HepG2 (cell line): Measurements from ENCODE around the gene JMJD1C. TPM values are rescaled to one million over a fixed set of nuclear protein-coding genes. Genes with fewer than 3 reads are reported as not detected.

Experiments used
- ATAC-seq: fragments of 200-7000 bp; cut with Tn5 transposase; 3 replicates; pipeline ENCODE4 v1.9.1; 2020; ENCODE audit warnings: mild to moderate bottlenecking, moderate library complexity
- BruUV-seq: library from RNA; stranded (reverse); fragments of 400-500 nt; replicated peaks from 2 replicates; lab custom pipeline; 2021; lab: Mats Ljungman, UMichigan
- CTCF ChIA-PET: fragments of 300-600 bp; formaldehyde crosslinking; extraction: SDS; loops from one replicate; lab custom pipeline; 2021; ENCODE audit warnings: low total read pairs, inconsistent platforms, low intra/inter-chr PET ratio; lab: Yijun Ruan, JAX
- POLR2A ChIA-PET: fragments of 350-600 bp; sonication (Branson Sonifier 250); formaldehyde crosslinking; loops from one replicate; lab custom pipeline; 2020; ENCODE audit warnings: antibody characterized with exemption, inconsistent platforms; lab: Yijun Ruan, JAX
- DNase-seq: peaks from one replicate; pipeline ENCODE4 v3.0.0-alpha.2; 2015; ENCODE audit warnings: low spot score
- FAIRE-seq: peaks from 3 replicates; lab custom pipeline; 2011; peaks lifted over from hg19 to GRCh38; lab: Jason Lieb, UNC
- H2AFZ ChIP-seq: one replicate; pipeline ENCODE4 v1.6.1; 2011; ENCODE audit warnings: low read length, inconsistent platforms
- H3K27ac ChIP-seq: fragments of 300-600 bp; 3 replicates; pipeline ENCODE4 v1.8.0; 2011; ENCODE audit warnings: mixed run types, mild to moderate bottlenecking, mixed read lengths, low read length, inconsistent platforms; ENCODE audit not compliant: insufficient read depth; ENCODE audit errors: extremely low read length
- H3K27me3 ChIP-seq, 2 experiments: fragments of 200-600 bp in 1 of 2; 2 replicates in 1 of 2; 3 replicates in 1 of 2; pipeline versions ENCODE4 v1.6.0 to v1.8.0; 2011; ENCODE audit warnings: low read length in 2 of 2, mild to moderate bottlenecking in 2 of 2, moderate library complexity in 2 of 2, inconsistent platforms in 1 of 2; ENCODE audit not compliant: insufficient read depth in 2 of 2, control insufficient read depth in 1 of 2
- H3K36me3 ChIP-seq, 2 experiments: fragments of 200-600 bp in 1 of 2; replicated peaks in 1 of 2; 2 replicates in 1 of 2; 3 replicates in 1 of 2; pipeline versions ENCODE4 v1.5.1 to v1.8.0; 2011; ENCODE audit warnings: low read length in 2 of 2, inconsistent platforms in 1 of 2; ENCODE audit not compliant: insufficient read depth in 2 of 2, control insufficient read depth in 1 of 2
- H3K4me1 ChIP-seq: 2 replicates; pipeline ENCODE4 v1.5.1; 2012; ENCODE audit warnings: low read length, inconsistent platforms; ENCODE audit not compliant: insufficient read depth
- H3K4me2 ChIP-seq: 2 replicates; pipeline ENCODE4 v1.6.0; 2011; ENCODE audit warnings: low read depth, low read length, inconsistent platforms
- H3K4me3 ChIP-seq, 3 experiments: fragments of 200-600 bp in 1 of 3; sonication (generic), shearing (Covaris generic) in 1 of 3; replicated peaks in 1 of 3; 2 replicates each; pipeline ENCODE4 v1.5.1; 2011 to 2016; ENCODE audit warnings: low read length in 3 of 3, inconsistent platforms in 2 of 3, low read depth in 2 of 3, mild to moderate bottlenecking in 2 of 3, control low read depth in 1 of 3, mixed read lengths in 1 of 3; ENCODE audit not compliant: insufficient read depth in 1 of 3
- H3K79me2 ChIP-seq: one replicate; pipeline ENCODE4 v1.6.1; 2011; ENCODE audit warnings: low read length, inconsistent platforms; ENCODE audit not compliant: insufficient read depth
- H3K9ac ChIP-seq: 2 replicates; pipeline ENCODE4 v1.6.0; 2011; ENCODE audit warnings: mild to moderate bottlenecking, low read depth, low read length, inconsistent platforms; ENCODE audit not compliant: insufficient read depth
- H3K9me3 ChIP-seq: 2 replicates; pipeline ENCODE4 v1.5.1; 2012; ENCODE audit warnings: mild to moderate bottlenecking, low read length
- H4K20me1 ChIP-seq: 2 replicates; pipeline ENCODE4 v1.6.0; 2011; ENCODE audit warnings: inconsistent platforms, mild to moderate bottlenecking, low read length, moderate library complexity; ENCODE audit not compliant: insufficient read depth
- AHR ChIP-seq: IDR thresholded peaks from 2 replicates; pipeline ENCODE4 v1.6.1; 2018; ENCODE audit warnings: missing genetic modification reagents, missing compliant biosample characterization
- BHLHE40 ChIP-seq: IDR thresholded peaks from 2 replicates; pipeline ENCODE4 v1.6.1; 2011; ENCODE audit warnings: low read length, improper control_type of control experiment
- BRCA1 ChIP-seq: sonication (generic); formaldehyde crosslinking; IDR thresholded peaks from 2 replicates; pipeline ENCODE4 v1.4.0; 2020; ENCODE audit warnings: missing genetic modification reagents
- HNRNPK ChIP-seq: fragments of 200-400 bp; formaldehyde crosslinking; IDR thresholded peaks from 2 replicates; pipeline ENCODE4 v1.6.1; 2018; ENCODE audit warnings: low read length, low read depth, moderate library complexity, mild to moderate bottlenecking; ENCODE audit not compliant: poor library complexity, severe bottlenecking
- HOXA5 ChIP-seq: sonication (generic); formaldehyde crosslinking; IDR thresholded peaks from 2 replicates; pipeline ENCODE4 v1.4.0; 2020; ENCODE audit warnings: missing genetic modification reagents
- JUN ChIP-seq: sonication (generic); formaldehyde crosslinking; IDR thresholded peaks from 2 replicates; pipeline ENCODE4 v1.4.0; 2020; ENCODE audit warnings: mild to moderate bottlenecking, missing genetic modification reagents
- MEIS1 ChIP-seq: sonication (generic); formaldehyde crosslinking; IDR thresholded peaks from 2 replicates; pipeline ENCODE4 v1.9.0; 2021; ENCODE audit warnings: mild to moderate bottlenecking, missing genetic modification reagents, moderate library complexity, borderline replicate concordance
- NFYB ChIP-seq: sonication (generic); formaldehyde crosslinking; IDR thresholded peaks from 2 replicates; pipeline ENCODE4 v1.4.0; 2020; ENCODE audit warnings: missing genetic modification reagents
- THAP11 ChIP-seq: IDR thresholded peaks from 2 replicates; pipeline ENCODE4 v1.6.1; 2016; ENCODE audit warnings: missing biosample characterization, missing genetic modification reagents
- ZNF446 ChIP-seq: sonication (generic); formaldehyde crosslinking; IDR thresholded peaks from 2 replicates; pipeline ENCODE4 v1.5.0; 2020; ENCODE audit warnings: mild to moderate bottlenecking, missing genetic modification reagents
- ZNF546 ChIP-seq: sonication (generic); formaldehyde crosslinking; conservative IDR thresholded peaks from 2 replicates; pipeline ENCODE4 v1.8.1; 2023; ENCODE audit warnings: mild to moderate bottlenecking, missing genetic modification reagents
- WGBS: methylation state at CpG from one replicate; pipeline ENCODE4 v1.1.6; 2017; ENCODE audit warnings: low lambda C conversion rate; 5-methylcytosine and 5-hydroxymethylcytosine counted together
- in situ Hi-C: cut with HindIII; loops from 2 replicates; pipeline ENCODE4 v1.10.0; 2017; ENCODE audit warnings: low pct_unique_long_range_greater_than_20kb; ENCODE audit not compliant: extremely low pct_ligation_motif_present
- intact Hi-C: fragments of 100-400 bp; cut with micrococcal nuclease; formaldehyde crosslinking; loops from one replicate; pipeline ENCODE4 v1.10.0; 2022; ENCODE audit not compliant: unreplicated experiment
- polyA plus RNA-seq, 8 experiments: library from polyadenylated mRNA; depleted of rRNA in 3 of 8; stranded (reverse) in 7 of 8; unstranded in 1 of 8; fragments of >200 nt; fragmentation: Illumina TruSeq in 4 of 8; extraction: Trizol in 4 of 8; gene quantifications; 2 replicates each; pipeline versions ENCODE4 v1.2.1 to v1.2.3, GENCODE V29; 2011 to 2016; ENCODE audit warnings: low read depth in 4 of 8, missing spikeins in 1 of 8, mixed read lengths in 1 of 8; ENCODE audit not compliant: insufficient read depth in 1 of 8
- total RNA-seq, 5 experiments: library from RNA; depleted of rRNA; stranded (reverse); fragments of >200 nt; fragmentation: Illumina TruSeq; extraction: Trizol; gene quantifications; 2 replicates each; pipeline ENCODE4 v1.2.3, GENCODE V29; 2016; ENCODE audit warnings: low read depth in 1 of 5
- TF ChIP-seq, protein P1 (sequence below): sonication (generic); formaldehyde crosslinking; IDR thresholded peaks from 2 replicates; pipeline ENCODE4; 2020; ENCODE audit warnings: missing genetic modification reagents, mild to moderate bottlenecking, borderline replicate concordance
- TF ChIP-seq, protein P2 (sequence below), 2 experiments: sonication (generic) in 1 of 2; formaldehyde crosslinking in 1 of 2; IDR thresholded peaks; 2 replicates each; pipeline versions ENCODE4 v1.4.0 to v1.6.1; 2018 to 2020; ENCODE audit warnings: missing genetic modification reagents in 2 of 2, borderline replicate concordance in 1 of 2, low read depth in 1 of 2, mild to moderate bottlenecking in 1 of 2, missing biosample characterization in 1 of 2
- TF ChIP-seq, protein P3 (sequence below): sonication (generic); formaldehyde crosslinking; IDR thresholded peaks from 2 replicates; pipeline ENCODE4 v1.4.0; 2020; ENCODE audit warnings: missing genetic modification reagents, borderline replicate concordance

The JMJD1C gene
- total and polyA plus RNA-seq, 2 of the 13 experiments (the other 11 are each of a cell fraction or from before 2014, with no cell fraction given), result 42.3 to 42.7 TPM

DNA sequence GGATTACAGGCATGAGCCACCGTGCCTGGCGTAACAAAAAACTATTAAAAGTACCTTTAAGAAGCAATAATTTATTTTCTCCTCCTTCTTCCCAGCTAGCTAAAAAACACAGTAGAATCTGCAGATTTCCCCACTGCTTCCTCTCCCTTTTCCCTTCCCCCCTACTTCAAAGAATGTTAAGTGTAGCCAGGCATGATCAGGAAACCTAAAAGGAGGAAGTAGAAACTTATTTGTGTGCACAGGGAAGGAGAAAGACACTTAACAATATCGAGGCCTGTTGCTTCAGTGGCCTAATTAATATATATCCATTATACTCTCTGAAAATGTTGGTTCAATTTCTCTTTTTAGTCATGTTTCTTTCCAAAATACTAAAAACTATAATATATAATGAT, 204.9 kb downstream of the JMJD1C start (continued):
- TF ChIP-seq, protein P1, sequence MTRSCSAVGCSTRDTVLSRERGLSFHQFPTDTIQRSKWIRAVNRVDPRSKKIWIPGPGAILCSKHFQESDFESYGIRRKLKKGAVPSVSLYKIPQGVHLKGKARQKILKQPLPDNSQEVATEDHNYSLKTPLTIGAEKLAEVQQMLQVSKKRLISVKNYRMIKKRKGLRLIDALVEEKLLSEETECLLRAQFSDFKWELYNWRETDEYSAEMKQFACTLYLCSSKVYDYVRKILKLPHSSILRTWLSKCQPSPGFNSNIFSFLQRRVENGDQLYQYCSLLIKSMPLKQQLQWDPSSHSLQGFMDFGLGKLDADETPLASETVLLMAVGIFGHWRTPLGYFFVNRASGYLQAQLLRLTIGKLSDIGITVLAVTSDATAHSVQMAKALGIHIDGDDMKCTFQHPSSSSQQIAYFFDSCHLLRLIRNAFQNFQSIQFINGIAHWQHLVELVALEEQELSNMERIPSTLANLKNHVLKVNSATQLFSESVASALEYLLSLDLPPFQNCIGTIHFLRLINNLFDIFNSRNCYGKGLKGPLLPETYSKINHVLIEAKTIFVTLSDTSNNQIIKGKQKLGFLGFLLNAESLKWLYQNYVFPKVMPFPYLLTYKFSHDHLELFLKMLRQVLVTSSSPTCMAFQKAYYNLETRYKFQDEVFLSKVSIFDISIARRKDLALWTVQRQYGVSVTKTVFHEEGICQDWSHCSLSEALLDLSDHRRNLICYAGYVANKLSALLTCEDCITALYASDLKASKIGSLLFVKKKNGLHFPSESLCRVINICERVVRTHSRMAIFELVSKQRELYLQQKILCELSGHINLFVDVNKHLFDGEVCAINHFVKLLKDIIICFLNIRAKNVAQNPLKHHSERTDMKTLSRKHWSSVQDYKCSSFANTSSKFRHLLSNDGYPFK, result no peak
- TF ChIP-seq NFYB, result no peak
- TF ChIP-seq BRCA1 (CRISPR knock-in tag), result no peak
- no peak for TF ChIP-seq AHR (CRISPR knock-in tag)
- TF ChIP-seq, protein P2, sequence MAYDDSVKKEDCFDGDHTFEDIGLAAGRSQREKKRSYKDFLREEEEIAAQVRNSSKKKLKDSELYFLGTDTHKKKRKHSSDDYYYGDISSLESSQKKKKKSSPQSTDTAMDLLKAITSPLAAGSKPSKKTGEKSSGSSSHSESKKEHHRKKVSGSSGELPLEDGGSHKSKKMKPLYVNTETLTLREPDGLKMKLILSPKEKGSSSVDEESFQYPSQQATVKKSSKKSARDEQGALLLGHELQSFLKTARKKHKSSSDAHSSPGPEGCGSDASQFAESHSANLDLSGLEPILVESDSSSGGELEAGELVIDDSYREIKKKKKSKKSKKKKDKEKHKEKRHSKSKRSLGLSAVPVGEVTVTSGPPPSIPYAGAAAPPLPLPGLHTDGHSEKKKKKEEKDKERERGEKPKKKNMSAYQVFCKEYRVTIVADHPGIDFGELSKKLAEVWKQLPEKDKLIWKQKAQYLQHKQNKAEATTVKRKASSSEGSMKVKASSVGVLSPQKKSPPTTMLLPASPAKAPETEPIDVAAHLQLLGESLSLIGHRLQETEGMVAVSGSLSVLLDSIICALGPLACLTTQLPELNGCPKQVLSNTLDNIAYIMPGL (CRISPR knock-in tag; IDR thresholded peaks at IDR 0.05; ENCODE audit: borderline replicate concordance in 1 of 2, low read depth in 1 of 2), result no peak

DNA sequence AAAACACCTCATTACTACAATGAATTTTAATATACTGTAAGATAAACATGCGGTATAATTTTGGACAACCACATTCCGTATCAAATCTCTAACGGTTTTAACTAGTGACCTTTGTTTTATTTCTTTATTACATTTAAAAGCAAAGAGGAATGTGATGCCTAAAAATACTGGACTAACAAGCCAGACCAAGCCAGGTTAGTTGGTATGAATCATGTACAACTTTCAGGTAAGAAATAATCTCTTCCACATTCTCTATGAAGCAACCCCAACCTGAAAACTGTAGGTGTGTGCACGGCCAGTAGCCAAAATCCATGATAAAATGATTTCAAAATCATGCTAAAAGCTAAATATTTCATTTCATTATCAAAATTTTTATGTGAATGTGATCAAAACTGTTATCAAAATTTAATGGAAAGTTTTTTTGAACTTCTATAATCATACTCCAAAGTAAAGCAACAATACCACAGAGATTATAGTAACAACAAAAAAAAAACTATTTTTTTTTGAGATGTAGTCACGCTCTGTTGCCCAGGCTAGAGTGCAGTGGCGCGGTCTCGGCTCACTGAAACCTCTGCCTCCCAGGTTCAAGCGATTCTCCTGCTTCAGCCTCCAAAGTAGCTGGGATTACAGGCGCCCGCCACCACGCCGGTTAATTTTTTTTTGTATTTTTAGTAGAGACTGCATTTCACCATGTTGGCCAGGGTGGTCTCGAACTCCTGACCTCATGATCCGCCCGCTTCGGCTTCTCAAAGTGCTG, 205.5 kb downstream of the JMJD1C start:
- Histone ChIP-seq H4K20me1 (peaks cover 77% of the 10 kb centered on the region), H3K9ac (no peak overlapping the region), H3K4me2 (no peak overlapping the region), H3K36me3 (peaks cover 2 to 43% of the 10 kb centered on the region in 2 experiments; a peak in 4 of 5 replicates), H3K79me2 (peaks cover 98% of the 10 kb centered on the region), H3K4me3 (no peak overlapping the region), H3K27ac (no peak overlapping the region), H3K27me3 (no peaks in the 10 kb centered on the region), H2AFZ (no peak overlapping the region), H3K4me1 (peaks cover 68% of the 10 kb centered on the region), H3K9me3 (no peaks in the 10 kb centered on the region)
- no peak for ATAC-seq
- POLR2A ChIA-PET, result interaction anchor here (2.4 kb wide), 1 partner anchor 8 kb away, joined by 11 read pairs; no protein-coding TSS in a partner anchor
- no peak for FAIRE-seq
- no peak for DNase-seq
- CTCF ChIA-PET, result no interaction called here
- intact Hi-C loops, result no loop called here
- WGBS, result 97% methylated on average over 17 of the region's 17 CpGs
- in situ Hi-C loops, result no loop called here
- no TSS peak for BruUV-seq
- TF ChIP-seq MEIS1 (CRISPR knock-in tag) (no peak), JUN (no peak), HNRNPK (no peak), ZNF546 (CRISPR knock-in tag) (no peak), BHLHE40 (no peak), THAP11 (CRISPR knock-in tag) (no peak), ZNF446 (no peak), HOXA5 (CRISPR knock-in tag) (no peak)
- TF ChIP-seq, protein P3, sequence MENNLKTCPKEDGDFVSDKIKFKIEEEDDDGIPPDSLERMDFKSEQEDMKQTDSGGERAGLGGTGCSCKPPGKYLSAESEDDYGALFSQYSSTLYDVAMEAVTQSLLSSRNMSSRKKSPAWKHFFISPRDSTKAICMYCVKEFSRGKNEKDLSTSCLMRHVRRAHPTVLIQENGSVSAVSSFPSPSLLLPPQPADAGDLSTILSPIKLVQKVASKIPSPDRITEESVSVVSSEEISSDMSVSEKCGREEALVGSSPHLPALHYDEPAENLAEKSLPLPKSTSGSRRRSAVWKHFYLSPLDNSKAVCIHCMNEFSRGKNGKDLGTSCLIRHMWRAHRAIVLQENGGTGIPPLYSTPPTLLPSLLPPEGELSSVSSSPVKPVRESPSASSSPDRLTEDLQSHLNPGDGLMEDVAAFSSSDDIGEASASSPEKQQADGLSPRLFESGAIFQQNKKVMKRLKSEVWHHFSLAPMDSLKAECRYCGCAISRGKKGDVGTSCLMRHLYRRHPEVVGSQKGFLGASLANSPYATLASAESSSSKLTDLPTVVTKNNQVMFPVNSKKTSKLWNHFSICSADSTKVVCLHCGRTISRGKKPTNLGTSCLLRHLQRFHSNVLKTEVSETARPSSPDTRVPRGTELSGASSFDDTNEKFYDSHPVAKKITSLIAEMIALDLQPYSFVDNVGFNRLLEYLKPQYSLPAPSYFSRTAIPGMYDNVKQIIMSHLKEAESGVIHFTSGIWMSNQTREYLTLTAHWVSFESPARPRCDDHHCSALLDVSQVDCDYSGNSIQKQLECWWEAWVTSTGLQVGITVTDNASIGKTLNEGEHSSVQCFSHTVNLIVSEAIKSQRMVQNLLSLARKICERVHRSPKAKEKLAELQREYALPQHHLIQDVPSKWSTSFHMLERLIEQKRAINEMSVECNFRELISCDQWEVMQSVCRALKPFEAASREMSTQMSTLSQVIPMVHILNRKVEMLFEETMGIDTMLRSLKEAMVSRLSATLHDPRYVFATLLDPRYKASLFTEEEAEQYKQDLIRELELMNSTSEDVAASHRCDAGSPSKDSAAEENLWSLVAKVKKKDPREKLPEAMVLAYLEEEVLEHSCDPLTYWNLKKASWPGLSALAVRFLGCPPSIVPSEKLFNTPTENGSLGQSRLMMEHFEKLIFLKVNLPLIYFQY, result no peak
